Stimulated activated CD8-positive, alpha-beta memory T cell treated with anti-CD3 and anti-CD28 coated beads, Interleukin-7, amount 100 ng/mL, for 1 hour (primary cell): ENCODE data around the gene CHML.
A peak's percentile ranks its signal among the peaks of the same experiment; 100 is the strongest.

Experiments used
- DNase-seq, 2 donors: peaks; one replicate each; pipeline ENCODE4 v3.0.0-alpha.2; 2020; ENCODE audit warnings: low read depth in 2 of 2

Gene CHML

GRCh38 chr1:241646201-241646600 lies 6.0 kb upstream of the CHML start:
- DNase-seq: no peak

DNA sequence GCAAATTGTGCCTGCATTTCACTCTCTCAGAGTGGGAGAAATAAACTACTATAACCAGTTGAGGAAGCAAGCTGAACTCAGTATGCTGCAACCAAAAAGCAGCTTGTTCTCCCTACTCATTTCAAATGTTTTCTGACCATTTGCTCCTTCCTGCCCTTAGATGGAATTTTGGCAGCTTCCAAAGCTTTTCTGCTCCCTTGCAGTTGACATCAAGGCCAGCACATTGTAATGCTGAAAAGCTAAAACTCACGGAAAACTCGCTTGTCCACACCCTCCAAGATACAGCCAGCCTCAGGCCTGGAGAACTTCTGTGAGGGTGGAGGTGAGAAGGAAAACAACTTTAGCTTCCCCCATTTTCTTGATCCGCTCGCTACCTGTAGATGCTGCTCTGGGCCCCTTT lies 5.0 kb upstream of the CHML start:
- DNase-seq: no peak

GRCh38 chr1:241644259-241644658 lies 4.1 kb upstream of the CHML start:
- DNase-seq: no peak

DNA sequence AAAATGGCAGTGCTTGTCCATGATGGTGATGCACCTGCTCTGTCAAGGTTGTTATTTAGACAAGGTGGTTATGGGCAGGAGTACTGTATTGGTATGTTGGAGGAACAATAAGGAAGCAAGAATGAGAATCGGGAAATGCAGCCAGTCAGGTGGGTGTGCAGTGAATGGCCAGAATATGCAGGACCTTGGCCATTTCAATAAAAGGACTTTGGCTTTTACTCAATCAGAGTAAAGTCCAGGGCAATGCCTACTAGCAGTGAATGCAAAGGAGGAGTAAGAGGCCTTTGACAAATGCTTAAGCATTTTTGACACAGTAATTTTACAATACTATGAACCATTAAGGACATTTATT lies 2.4 kb upstream of the CHML start:
- no peak for DNase-seq

DNA sequence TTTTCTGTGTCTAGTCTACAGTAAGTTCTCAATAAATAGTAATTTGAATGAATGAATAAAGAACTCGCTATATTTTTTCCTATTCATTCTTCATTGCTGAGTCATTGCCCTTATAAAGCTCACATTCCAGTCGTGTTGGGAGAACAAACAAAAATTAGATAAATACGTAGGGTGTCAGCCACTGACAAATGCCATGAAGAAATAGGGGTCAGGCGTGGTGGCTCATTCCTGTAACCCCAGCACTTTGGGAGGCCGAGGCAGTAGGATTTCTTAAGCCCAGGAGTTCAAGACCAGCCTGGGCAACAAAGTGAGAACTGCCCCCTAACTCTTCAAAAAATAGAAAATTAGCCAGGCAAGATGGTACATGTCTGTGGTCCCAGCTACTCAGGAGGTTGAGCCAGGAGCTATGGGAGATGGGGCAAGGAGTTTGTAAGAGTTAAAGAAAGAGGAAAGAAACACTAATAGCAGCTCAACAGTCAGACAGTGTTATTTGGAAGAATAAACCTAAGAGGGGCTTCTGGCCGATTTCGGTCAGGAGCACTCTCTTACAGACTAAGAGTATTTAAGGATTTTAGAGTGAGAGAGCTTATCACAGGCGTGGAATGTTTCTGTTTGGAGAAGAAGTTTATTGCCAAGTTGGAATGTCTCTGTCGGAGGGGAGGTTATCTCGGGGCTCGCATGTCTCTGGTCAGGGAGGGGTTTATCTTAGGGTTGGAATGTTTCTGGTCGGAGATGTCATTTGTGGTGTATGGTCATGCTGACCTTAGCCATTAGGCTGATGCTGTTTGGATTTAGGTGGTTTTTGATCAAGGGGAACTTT lies 1.8 kb upstream of the CHML start:
- DNase-seq: no peak

GRCh38 chr1:241640867-241641622 lies 876 bp upstream of the CHML start:
- DNase-seq: no peak

GRCh38 chr1:241639623-241640148 lies 483 bp downstream of the CHML start:
- peak in 1 of 2 donors; percentile 3 for DNase-seq

DNA sequence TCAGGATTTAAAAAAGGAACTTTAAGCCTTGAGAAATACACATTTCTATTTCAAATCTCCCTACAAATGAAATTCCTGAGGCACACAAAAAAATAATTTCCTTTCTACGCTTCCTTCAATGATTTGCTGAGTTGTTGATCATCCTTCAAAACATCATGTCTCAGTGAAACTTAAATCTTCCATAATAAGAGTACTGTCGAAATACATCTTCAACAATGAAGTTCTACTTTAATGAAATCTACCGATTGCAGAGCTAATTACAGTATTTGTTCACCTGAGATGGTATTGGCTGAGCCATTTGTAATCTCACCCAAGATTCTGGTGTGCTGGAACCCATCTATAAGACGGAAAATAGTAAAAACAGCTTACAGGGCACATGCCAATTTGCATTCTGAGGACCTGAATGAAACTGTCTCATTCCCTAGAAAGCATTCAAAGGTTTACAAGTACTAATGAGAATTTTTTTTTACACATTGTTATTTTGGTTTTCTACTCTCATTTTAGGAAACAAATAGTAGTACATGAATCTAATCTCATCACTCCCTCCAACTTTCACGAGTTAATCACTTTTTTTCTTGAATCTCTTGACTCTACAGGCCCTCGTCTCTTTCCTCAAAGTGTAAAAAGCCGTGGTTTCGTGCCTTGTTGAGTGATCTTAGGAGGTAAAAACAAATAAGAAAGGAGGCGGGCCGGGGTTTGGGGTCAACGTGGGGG lies 1.1 kb downstream of the CHML start:
- DNase-seq: no peak

- no peak for DNase-seq
Measured at GRCh38 chr1:241638099-241638682, 2.0 kb downstream of the CHML start.

GRCh38 chr1:241637604-241638003 lies 2.6 kb downstream of the CHML start:
- DNase-seq: no peak

GRCh38 chr1:241637046-241637590 lies 3.1 kb downstream of the CHML start:
- DNase-seq: no peak

GRCh38 chr1:241636291-241636690 lies 3.9 kb downstream of the CHML start:
- no peak for DNase-seq

- no peak for DNase-seq
Measured at GRCh38 chr1:241635556-241636152, 4.5 kb downstream of the CHML start.

GRCh38 chr1:241632987-241633386 lies 7.2 kb downstream of the CHML start:
- DNase-seq: no peak

GRCh38 chr1:241631674-241632073 lies 8.5 kb downstream of the CHML start:
- DNase-seq: no peak

GRCh38 chr1:241630899-241631298 lies 9.3 kb downstream of the CHML start:
- no peak for DNase-seq

- no peak for DNase-seq
Measured at GRCh38 chr1:241630476-241630875, 9.7 kb downstream of the CHML start.

- DNase-seq: no peak
Measured at GRCh38 chr1:241630005-241630404, 10.2 kb downstream of the CHML start.

DNA sequence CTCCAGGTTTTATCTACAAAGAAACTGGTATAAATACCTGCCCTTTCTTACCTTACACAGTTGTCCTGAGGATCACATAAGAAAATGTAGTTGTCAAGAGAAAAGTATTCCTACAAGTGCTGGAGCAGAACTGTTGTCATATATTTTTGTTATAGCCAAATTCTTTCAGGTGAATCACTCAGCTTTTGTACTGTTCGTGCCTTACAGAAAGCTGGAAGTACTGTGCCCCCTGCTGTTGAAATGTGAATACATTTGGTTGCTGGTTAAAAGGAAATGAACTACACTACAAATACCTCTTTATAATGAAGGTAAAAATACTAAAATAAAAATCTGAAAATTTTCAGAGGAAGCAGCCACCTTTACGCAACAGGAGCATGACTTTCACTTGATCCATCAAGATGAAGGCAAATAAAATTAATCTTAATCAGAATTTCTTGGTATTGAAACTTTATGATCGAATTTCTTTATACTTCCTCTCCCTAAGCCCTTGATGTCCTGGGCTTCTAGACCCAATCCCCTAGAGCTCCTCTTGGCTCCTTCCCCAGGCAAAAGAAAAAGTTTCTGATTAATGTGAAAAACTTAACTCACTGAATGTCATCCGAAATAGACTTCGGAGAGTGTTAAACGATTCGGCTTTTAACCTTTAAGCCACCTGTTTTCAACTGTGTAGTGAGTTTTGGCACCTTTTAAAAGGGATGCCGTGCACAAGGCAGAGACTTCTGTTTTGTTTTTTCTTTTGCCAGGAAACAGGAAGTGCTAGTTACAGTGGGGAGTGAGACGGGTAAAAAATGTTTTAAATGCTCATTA lies 12.5 kb downstream of the CHML start:
- DNase-seq: no peak

- DNase-seq: no peak
Measured at GRCh38 chr1:241624935-241625334, 15.2 kb downstream of the CHML start.
